HG03045 (cell line): ENCODE measurements around the gene LCN6.
"Not testable (repeated sequence)": the region's sequence is repeated elsewhere in the genome, so short reads cannot be mapped to it uniquely, and the experiment has no call there.

Experiments used
- ATAC-seq: cut with Tn5 transposase; IDR thresholded peaks from one replicate; pipeline ENCODE4 v1.9.1; 2021; ENCODE audit warnings: mild to moderate bottlenecking, moderate library complexity; ENCODE audit not compliant: unreplicated experiment

LCN6 gene

DNA sequence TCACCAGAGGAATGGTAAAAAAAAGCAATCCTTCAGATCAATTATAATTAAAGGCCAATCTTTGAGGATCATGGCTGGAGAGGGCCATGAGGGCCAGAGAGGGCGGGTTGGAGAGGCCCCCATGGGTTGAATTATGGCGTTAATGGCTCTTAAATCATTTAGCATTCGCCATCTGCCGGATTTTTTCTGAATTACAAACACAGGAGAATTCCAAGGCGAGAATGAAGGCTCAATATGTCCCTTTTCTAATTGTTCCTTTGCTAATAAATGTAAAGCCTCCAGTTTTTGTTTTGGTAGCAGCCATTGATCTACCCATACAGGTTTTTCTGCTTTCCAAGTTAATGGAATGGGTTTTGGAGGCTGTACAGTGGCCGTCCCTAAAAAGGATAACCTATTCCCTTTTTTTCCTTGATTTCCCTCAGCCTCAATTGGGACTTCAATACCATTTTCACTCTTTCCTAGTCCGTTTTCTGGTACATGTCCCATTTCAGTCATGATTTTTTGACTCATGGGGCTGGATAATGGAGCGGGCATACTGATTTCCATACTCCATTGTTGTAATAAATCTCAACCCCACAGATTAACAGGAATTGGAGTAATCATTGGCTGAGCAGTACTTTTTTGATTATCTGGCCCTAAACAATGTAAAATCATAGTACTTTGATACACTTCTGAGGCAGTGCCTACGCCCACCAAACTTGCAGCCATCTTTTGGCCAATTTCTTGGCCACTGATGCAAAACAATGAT lies 36.1 kb upstream of the LCN6 start:
- no peak for ATAC-seq

DNA sequence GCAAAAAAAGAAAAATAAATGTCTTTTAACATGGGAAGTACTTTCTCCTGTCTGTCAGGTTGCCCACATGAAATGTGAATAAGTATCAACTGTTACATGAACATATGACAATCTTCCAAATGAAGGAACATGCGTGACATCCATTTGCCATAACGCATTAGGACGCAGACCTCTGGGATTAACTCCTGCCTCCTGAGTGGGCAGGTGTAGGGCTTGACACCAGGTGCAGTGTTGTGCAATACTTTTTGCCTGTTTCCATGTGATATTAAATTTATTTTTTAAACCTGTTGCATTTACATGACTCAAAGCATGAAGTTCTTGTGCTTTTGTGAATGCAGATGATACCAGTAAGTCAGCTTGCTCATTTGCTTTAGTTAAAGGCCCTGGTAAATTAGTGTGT lies 34.1 kb upstream of the LCN6 start:
- ATAC-seq: no peak

GRCh38 chr9:136779808-136780207 lies 31.5 kb upstream of the LCN6 start:
- ATAC-seq: no peak

- no peak for ATAC-seq
These were observed 29.0 kb upstream of the LCN6 start for GRCh38 chr9:136777359-136777758.

DNA sequence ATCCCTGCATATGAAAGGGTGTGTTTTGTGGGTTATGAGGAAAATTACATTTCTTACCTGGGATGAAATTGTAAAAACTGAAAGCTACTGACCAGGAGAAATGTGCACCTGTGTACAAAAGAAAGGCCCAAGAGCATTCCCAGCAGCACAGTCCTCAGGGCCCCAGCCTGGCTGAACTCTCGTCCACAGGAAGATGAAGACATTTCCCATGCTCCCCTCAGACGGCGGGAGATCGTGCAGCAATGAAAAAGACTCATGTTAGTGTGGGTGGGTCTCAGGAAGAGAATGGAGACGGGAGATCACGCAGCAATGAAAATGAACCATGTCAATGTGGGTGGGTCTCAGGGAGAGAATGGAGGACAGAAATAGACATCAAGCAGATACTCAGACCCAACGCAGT lies 28.6 kb upstream of the LCN6 start:
- ATAC-seq: no peak

DNA sequence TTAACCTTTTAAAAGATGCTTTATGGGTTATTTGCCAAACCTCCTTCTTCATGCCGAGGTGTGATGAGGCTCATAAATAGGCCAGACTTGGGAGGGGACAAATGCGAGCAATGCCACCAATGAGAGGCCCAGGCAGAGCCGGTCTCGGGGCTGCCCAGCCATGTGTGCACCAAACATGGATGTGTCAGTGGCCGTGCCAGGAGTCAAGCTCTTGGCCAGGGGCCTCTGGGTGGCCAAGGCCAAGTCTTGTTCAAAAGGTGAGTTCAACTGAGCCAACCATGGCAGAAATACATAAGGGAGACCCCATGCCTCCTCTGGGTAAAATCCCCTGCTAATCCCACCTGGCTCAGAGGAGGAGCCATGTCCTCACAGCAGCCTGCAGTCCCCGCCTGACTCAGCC lies 26.9 kb upstream of the LCN6 start:
- ATAC-seq: no peak

- no peak for ATAC-seq
These were observed 26.2 kb upstream of the LCN6 start for GRCh38 chr9:136774416-136775045.

DNA sequence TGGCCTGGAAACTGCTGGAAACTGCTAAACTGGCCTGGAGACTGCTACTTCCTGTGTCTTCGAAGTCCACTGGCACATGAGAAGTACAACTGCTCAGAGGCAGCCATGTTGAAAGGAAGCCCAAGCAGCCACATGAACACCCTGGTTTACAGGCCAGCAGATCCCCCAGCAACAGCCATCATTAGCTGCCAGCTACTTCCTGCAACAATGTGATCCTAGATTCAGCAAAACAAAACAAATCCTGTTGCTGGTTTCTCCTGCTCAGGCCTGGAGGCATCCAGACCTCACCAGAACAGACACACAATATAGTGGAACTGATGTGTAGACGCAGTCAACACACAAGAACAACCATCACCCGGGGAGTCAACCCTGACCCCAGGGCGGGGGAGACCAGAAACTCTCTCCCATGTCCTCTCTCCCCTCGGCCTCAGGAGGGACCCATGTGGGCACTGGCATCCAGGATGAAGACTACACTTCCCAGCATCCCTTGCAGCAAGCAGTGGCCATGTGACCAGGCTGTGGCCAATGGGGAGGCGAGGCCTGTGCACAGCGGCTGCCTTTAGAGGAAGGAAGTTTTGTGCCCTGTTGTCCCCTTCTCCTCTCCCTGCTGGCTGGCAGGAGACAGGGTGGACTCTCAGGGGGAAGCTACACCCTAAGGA lies 25.2 kb upstream of the LCN6 start:
- no peak for ATAC-seq

GRCh38 chr9:136771907-136772415 lies 23.6 kb upstream of the LCN6 start:
- ATAC-seq: no peak

GRCh38 chr9:136769710-136770191 lies 21.4 kb upstream of the LCN6 start:
- ATAC-seq: no peak

DNA sequence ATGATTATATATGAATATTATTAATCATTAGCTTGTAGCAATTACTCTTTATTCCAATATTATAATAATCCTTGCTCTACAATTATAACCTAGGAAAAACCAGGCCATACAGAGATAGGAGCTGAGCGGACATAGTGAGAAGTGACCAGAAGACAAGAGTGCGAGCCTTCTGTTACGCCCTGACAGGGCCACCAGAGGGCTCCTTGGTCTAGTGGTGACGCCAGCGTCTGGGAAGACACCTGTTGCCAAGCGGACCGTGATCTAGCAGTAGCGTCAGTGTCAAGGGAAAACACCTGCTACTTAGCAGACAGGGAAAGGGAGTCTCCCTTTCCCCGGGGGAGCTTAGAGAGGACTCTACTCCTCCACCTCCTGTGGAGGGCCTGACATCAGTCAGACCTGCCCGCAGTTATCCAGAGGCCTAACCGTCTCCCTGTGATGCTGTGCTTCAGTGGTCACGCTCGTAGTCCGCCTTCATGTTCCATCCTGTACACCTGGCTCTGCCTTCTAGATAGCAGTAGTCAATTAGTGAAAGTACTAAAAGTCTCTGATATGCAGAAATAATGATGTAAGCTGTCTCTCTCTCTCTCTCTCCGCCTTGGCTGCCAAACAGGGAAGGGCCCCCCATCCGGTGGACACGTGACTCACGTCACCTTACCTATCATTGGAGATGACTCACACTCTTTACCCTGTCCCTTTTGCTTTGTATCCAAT lies 18.2 kb upstream of the LCN6 start:
- ATAC-seq: not testable (repeated sequence)

GRCh38 chr9:136765745-136766409 lies 17.6 kb upstream of the LCN6 start:
- ATAC-seq: not testable (repeated sequence)

- ATAC-seq: no peak
These were observed 16.7 kb upstream of the LCN6 start for GRCh38 chr9:136765041-136765440.

DNA sequence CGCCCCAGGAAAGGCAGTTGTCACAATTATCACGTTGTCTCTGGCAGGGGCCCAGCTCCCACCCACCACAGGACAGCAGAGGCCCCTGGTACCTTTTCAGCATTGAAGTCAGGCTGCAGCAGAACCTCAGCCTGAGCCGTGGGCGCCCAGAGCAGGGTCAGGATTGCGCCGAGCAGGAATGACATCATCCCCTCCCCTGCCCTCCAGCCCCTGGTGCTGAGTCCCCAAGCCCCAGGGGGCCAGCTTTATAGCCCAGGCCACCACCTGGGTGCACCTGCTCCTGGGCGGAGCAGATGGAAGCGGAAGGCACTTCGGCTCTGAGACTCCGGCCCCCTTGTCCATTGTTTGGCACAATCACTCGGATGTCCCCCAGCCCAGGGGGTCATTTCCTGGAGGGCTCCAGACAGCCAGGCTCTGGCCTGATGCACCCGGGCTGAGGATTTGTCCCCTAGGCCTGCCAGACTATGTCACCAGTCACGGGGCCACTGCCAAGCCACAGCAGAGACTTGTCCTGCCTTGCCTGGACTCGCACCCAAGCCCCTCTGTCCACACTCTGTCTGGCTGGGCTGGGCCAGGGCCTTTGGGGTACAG lies 16.1 kb upstream of the LCN6 start, which contains the start of gene LCN15:
TSS of gene LCN15 (minus strand) at position 218 of the 591 bp plus-strand sequence. CDS start at position 188, 30 bp downstream.
- no peak for ATAC-seq

DNA sequence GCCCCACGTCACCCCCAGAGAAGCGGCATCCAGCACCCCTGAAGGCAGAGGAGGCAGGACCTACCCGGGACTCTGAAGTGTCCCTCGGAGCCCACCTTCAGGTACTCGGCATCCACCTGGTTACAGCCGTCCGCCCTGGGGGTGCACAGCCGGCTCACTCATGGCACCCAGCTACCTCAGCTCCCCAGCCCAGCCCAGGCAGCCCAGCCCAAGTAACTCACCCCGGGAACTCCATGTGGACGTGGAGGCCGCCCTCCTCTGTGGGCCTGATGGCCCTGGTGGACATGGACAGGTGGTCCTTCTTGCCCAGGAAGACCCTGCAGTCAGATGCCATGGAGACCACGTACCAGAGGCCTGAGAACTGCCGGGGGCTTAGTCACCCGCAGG lies 15.3 kb upstream of the LCN6 start:
- no peak for ATAC-seq

GRCh38 chr9:136762915-136763648 lies 14.8 kb upstream of the LCN6 start:
- ATAC-seq: no peak

GRCh38 chr9:136762221-136762691 lies 13.9 kb upstream of the LCN6 start:
- no peak for ATAC-seq

GRCh38 chr9:136761545-136761981 lies 13.2 kb upstream of the LCN6 start:
- no peak for ATAC-seq

GRCh38 chr9:136760834-136761544 lies 12.7 kb upstream of the LCN6 start:
- not testable (repeated sequence) for ATAC-seq
